IMR-90 (cell line): ENCODE measurements around the gene APMAP. TPM values are rescaled to one million over a fixed set of nuclear protein-coding genes. Genes with fewer than 3 reads are reported as not detected.
A peak's percentile ranks its signal among the peaks of the same experiment; 100 is the strongest.

Source experiments
- ATAC-seq: fragments of 200-7000 bp; cut with Tn5 transposase; 2 replicates; pipeline ENCODE4 v1.9.1; 2020; ENCODE audit warnings: low read depth, mild to moderate bottlenecking, moderate library complexity
- BruUV-seq: library from RNA; stranded (reverse); fragments of 400-500 nt; replicated peaks from 2 replicates; lab custom pipeline; 2021; lab: Mats Ljungman, UMichigan
- CTCF ChIA-PET: fragments of 300-600 bp; formaldehyde crosslinking; extraction: SDS; loops from one replicate; lab custom pipeline; 2021; ENCODE audit warnings: antibody characterized with exemption; lab: Yijun Ruan, JAX
- POLR2A ChIA-PET: fragments of 300-600 bp; sonication (Branson Sonifier 250); formaldehyde crosslinking; loops from one replicate; lab custom pipeline; 2022; ENCODE audit warnings: antibody characterized with exemption; ENCODE audit not compliant: unreplicated experiment; lab: Charles Lee
- DNase-seq: peaks from one replicate; pipeline ENCODE4 v3.0.0; 2013
- H2AFZ ChIP-seq: replicated peaks from 2 replicates; pipeline ENCODE3; 2013; ENCODE audit warnings: low read length, mild to moderate bottlenecking; ENCODE audit not compliant: poor library complexity
- H2AK5ac ChIP-seq: 2 replicates; pipeline ENCODE4 v1.6.1; 2013; ENCODE audit warnings: low read depth, low read length, inconsistent platforms
- H2AK9ac ChIP-seq: replicated peaks from 2 replicates; pipeline ENCODE3; 2013; ENCODE audit warnings: mild to moderate bottlenecking, low read depth, low read length, moderate library complexity; ENCODE audit not compliant: poor library complexity
- H2BK120ac ChIP-seq: 2 replicates; pipeline ENCODE4 v1.6.1; 2013; ENCODE audit warnings: low read depth, low read length, inconsistent platforms
- H2BK15ac ChIP-seq: 3 replicates; pipeline ENCODE4 v1.6.1; 2013; ENCODE audit warnings: low read depth, low read length, inconsistent platforms
- H2BK20ac ChIP-seq: 2 replicates; pipeline ENCODE4 v1.6.1; 2013; ENCODE audit warnings: low read depth, mild to moderate bottlenecking, inconsistent platforms, low read length, moderate library complexity
- H2BK5ac ChIP-seq: 2 replicates; pipeline ENCODE4 v1.6.1; 2013; ENCODE audit warnings: mild to moderate bottlenecking, low read depth, low read length, inconsistent platforms; ENCODE audit not compliant: poor library complexity, severe bottlenecking
- H3K14ac ChIP-seq: replicated peaks from 2 replicates; pipeline ENCODE4 v1.6.1; 2013; ENCODE audit warnings: low read depth, low read length, inconsistent platforms
- H3K18ac ChIP-seq: 2 replicates; pipeline ENCODE4 v1.6.1; 2013; ENCODE audit warnings: low read depth, low read length, control low read depth
- H3K23ac ChIP-seq: 2 replicates; pipeline ENCODE4 v1.6.1; 2013; ENCODE audit warnings: low read depth, low read length, inconsistent platforms
- H3K27ac ChIP-seq: 2 replicates; pipeline ENCODE4 v1.5.1; 2013; ENCODE audit warnings: mild to moderate bottlenecking, control low read depth, low read length; ENCODE audit not compliant: insufficient read depth
- H3K27me3 ChIP-seq: 2 replicates; pipeline ENCODE4 v1.6.1; 2013; ENCODE audit warnings: low read length; ENCODE audit not compliant: control insufficient read depth, insufficient read depth
- H3K36me3 ChIP-seq: 2 replicates; pipeline ENCODE4 v1.6.1; 2013; ENCODE audit warnings: low read length, mixed read lengths; ENCODE audit not compliant: control insufficient read depth, insufficient read depth
- H3K4ac ChIP-seq: 2 replicates; pipeline ENCODE4 v1.6.1; 2013; ENCODE audit warnings: low read depth, low read length, inconsistent platforms
- H3K4me1 ChIP-seq: 2 replicates; pipeline ENCODE4 v1.6.1; 2013; ENCODE audit warnings: low read length, mixed read lengths; ENCODE audit not compliant: control insufficient read depth, insufficient read depth
- H3K4me2 ChIP-seq: 2 replicates; pipeline ENCODE4 v1.6.1; 2013; ENCODE audit warnings: low read depth, mild to moderate bottlenecking, control low read depth, low read length, moderate library complexity
- H3K4me3 ChIP-seq: 2 replicates; pipeline ENCODE4 v1.5.1; 2013; ENCODE audit warnings: low read depth, mild to moderate bottlenecking, control low read depth, low read length, moderate library complexity; ENCODE audit not compliant: insufficient read depth
- H3K56ac ChIP-seq: 2 replicates; pipeline ENCODE4 v1.6.1; 2013; ENCODE audit warnings: low read length, inconsistent platforms; ENCODE audit not compliant: insufficient read depth; ENCODE audit errors: extremely low read depth
- H3K79me1 ChIP-seq, 2 experiments: 2 replicates each; pipeline ENCODE4 v1.6.1; 2013; ENCODE audit warnings: low read length in 2 of 2, inconsistent platforms in 1 of 2, low read depth in 1 of 2
- H3K9ac ChIP-seq: 2 replicates; pipeline ENCODE4 v1.6.1; 2013; ENCODE audit warnings: low read depth, low read length, control low read depth
- H3K9me1 ChIP-seq: 2 replicates; pipeline ENCODE4 v1.6.1; 2013; ENCODE audit warnings: low read length, inconsistent platforms; ENCODE audit not compliant: insufficient read depth
- H3K9me3 ChIP-seq: 2 replicates; pipeline ENCODE4 v1.6.1; 2013; ENCODE audit warnings: low read length; ENCODE audit not compliant: control insufficient read depth, insufficient read depth
- H4K20me1 ChIP-seq: 2 replicates; pipeline ENCODE4 v1.6.1; 2013; ENCODE audit warnings: low read length, inconsistent platforms; ENCODE audit not compliant: insufficient read depth
- H4K5ac ChIP-seq: 2 replicates; pipeline ENCODE4 v1.6.1; 2013; ENCODE audit warnings: mild to moderate bottlenecking, low read depth, low read length, control low read depth
- H4K8ac ChIP-seq, 2 experiments: 2 replicates each; pipeline ENCODE4 v1.6.1; 2013; ENCODE audit warnings: low read depth in 2 of 2, low read length in 2 of 2, control low read depth in 1 of 2, inconsistent platforms in 1 of 2
- H4K91ac ChIP-seq: 2 replicates; pipeline ENCODE4 v1.6.1; 2013; ENCODE audit warnings: low read depth, low read length, inconsistent platforms; ENCODE audit not compliant: insufficient read depth
- BHLHE40 ChIP-seq: fragments of 150-350 bp; IDR thresholded peaks from 2 replicates; pipeline ENCODE4 v1.6.1; 2016; ENCODE audit warnings: mild to moderate bottlenecking, low read depth, low read length
- CEBPB ChIP-seq: IDR thresholded peaks from 2 replicates; pipeline ENCODE4 v1.6.1; 2012; ENCODE audit warnings: low read depth, low read length, improper control_type of control experiment
- CHD1 ChIP-seq: IDR thresholded peaks from 2 replicates; pipeline ENCODE4 v1.6.1; 2012; ENCODE audit warnings: low read depth, low read length, improper control_type of control experiment
- CTCF ChIP-seq: conservative IDR thresholded peaks from 2 replicates; pipeline ENCODE4 v1.5.1; 2012; ENCODE audit warnings: mild to moderate bottlenecking, low read depth, low read length, improper control_type of control experiment
- ELK1 ChIP-seq: fragments of 150-350 bp; IDR thresholded peaks from 2 replicates; pipeline ENCODE4 v1.6.1; 2016; ENCODE audit warnings: low read depth, mild to moderate bottlenecking, low read length, moderate library complexity, borderline replicate concordance
- FOS ChIP-seq: fragments of 150-350 bp; IDR thresholded peaks from 2 replicates; pipeline ENCODE4 v1.6.1; 2016; ENCODE audit warnings: low read depth, low read length
- MAFK ChIP-seq: IDR thresholded peaks from 2 replicates; pipeline ENCODE4 v1.6.1; 2012; ENCODE audit warnings: low read depth, low read length, improper control_type of control experiment
- MAZ ChIP-seq: IDR thresholded peaks from 2 replicates; pipeline ENCODE4 v1.6.1; 2012; ENCODE audit warnings: low read depth, mild to moderate bottlenecking, low read length, improper control_type of control experiment, moderate library complexity, borderline replicate concordance
- MXI1 ChIP-seq: IDR thresholded peaks from 2 replicates; pipeline ENCODE4 v1.6.1; 2012; ENCODE audit warnings: low read depth, mild to moderate bottlenecking, low read length, moderate library complexity, borderline replicate concordance
- NFE2L2 ChIP-seq: fragments of 150-350 bp; IDR thresholded peaks from 2 replicates; pipeline ENCODE4 v1.6.1; 2016; ENCODE audit warnings: low read depth, mild to moderate bottlenecking, low read length
- POLR2A ChIP-seq: IDR thresholded peaks from 2 replicates; pipeline ENCODE4 v1.6.1; 2012; ENCODE audit warnings: mild to moderate bottlenecking, low read depth, low read length
- RAD21 ChIP-seq: IDR thresholded peaks from 2 replicates; pipeline ENCODE4 v1.6.1; 2012; ENCODE audit warnings: low read length, improper control_type of control experiment
- RCOR1 ChIP-seq: IDR thresholded peaks from 2 replicates; pipeline ENCODE4 v1.6.1; 2012; ENCODE audit warnings: mild to moderate bottlenecking, low read length, improper control_type of control experiment; ENCODE audit not compliant: insufficient replicate concordance
- RFX5 ChIP-seq: IDR thresholded peaks from 2 replicates; pipeline ENCODE4 v1.8.0; 2012; ENCODE audit warnings: low read depth, mild to moderate bottlenecking, low read length, moderate library complexity
- SMC3 ChIP-seq: fragments of 150-350 bp; IDR thresholded peaks from 2 replicates; pipeline ENCODE4 v1.6.1; 2016; ENCODE audit warnings: low read depth, mild to moderate bottlenecking, antibody characterized with exemption, low read length, moderate library complexity
- USF2 ChIP-seq: fragments of 150-350 bp; IDR thresholded peaks from 2 replicates; pipeline ENCODE4 v1.6.1; 2017; ENCODE audit warnings: mild to moderate bottlenecking, antibody characterized with exemption, low read length, low read depth
- WGBS, 2 experiments: methylation state at CpG; one replicate each; pipeline versions ENCODE4 v1.1.5 to v1.1.7; 2013; ENCODE audit warnings: missing lambda C conversion rate in 2 of 2; ENCODE audit not compliant: insufficient read length in 1 of 2; ENCODE audit errors: extremely low coverage in 2 of 2; 5-methylcytosine and 5-hydroxymethylcytosine counted together
- dilution Hi-C: fragments of 300-500 bp; cut with HindIII; formaldehyde crosslinking; loops from one replicate; pipeline ENCODE4 v1.14.3; 2018; ENCODE audit warnings: low sequenced_read_pairs; ENCODE audit not compliant: unreplicated experiment
- in situ Hi-C: fragments of 300-500 bp; cut with MboI; formaldehyde crosslinking; loops from 3 replicates; pipeline ENCODE4 v1.14.3; 2019; ENCODE audit warnings: low sequenced_read_pairs, inconsistent platforms, mixed read lengths
- intact Hi-C: fragments of 100-400 bp; cut with micrococcal nuclease; formaldehyde crosslinking; loops from 2 replicates; pipeline ENCODE4 v1.10.0; 2022
- polyA plus RNA-seq, 3 experiments: library from polyadenylated mRNA; depleted of rRNA; stranded (reverse); fragments of >200 nt; gene quantifications; 2 replicates each; pipeline ENCODE4 v1.2.3, GENCODE V29; 2012; ENCODE audit warnings: low replicate concordance in 1 of 3
- total RNA-seq: library from RNA; depleted of rRNA; stranded (reverse); fragments of >200 nt; gene quantifications from 2 replicates; pipeline ENCODE4 v1.2.3, GENCODE V29; 2012

APMAP gene
- total and polyA plus RNA-seq, 2 of the 4 experiments (the other 2 are of a cell fraction), result 67.2 to 88.8 TPM

GRCh38 chr20:24933266-24933908 lies 59.2 kb downstream of the APMAP start:
- POLR2A ChIA-PET, result no interaction called here
- H2AK9ac ChIP-seq, result no peak overlapping the region
- TF ChIP-seq NFE2L2 (no peak), POLR2A (no peak), RFX5 (no peak), CEBPB (no peak), FOS (no peak), MAZ (no peak), BHLHE40 (no peak), ELK1 (no peak), USF2 (no peak), CHD1 (no peak), MAFK (no peak), RAD21 (no peak), CTCF (no peak), SMC3 (no peak), RCOR1 (no peak), MXI1 (no peak)
- no peak overlapping the region for H2BK20ac ChIP-seq
- no peaks in the 10 kb centered on the region; the same call in 1 of the 2 replicates for H3K9me1 ChIP-seq
- H3K9ac ChIP-seq, result no peak overlapping the region
- no peak overlapping the region for H3K56ac ChIP-seq
- H3K4me1 ChIP-seq, result no peaks in the 10 kb centered on the region
- H3K4me3 ChIP-seq, result no peak overlapping the region
- 0 out of 2 replicates have a peak, but pooled peaks cover 2% of the 10 kb centered on the region for H3K27me3 ChIP-seq
- no TSS peak for BruUV-seq
- WGBS, 2 experiments, result no CpG with 5 or more reads among the region's 7 CpGs
- no peak overlapping the region for H4K5ac ChIP-seq
- H3K4me2 ChIP-seq, result no peak overlapping the region
- intact Hi-C loops (no loop called here), dilution Hi-C loops (no loop called here), in situ Hi-C loops (no loop called here)
- no peak overlapping the region for H2AK5ac ChIP-seq
- no peak overlapping the region for H3K23ac ChIP-seq
- DNase-seq (no peak), ATAC-seq (no peak)
- no peaks in the 10 kb centered on the region for H3K79me1 ChIP-seq
- H2BK5ac ChIP-seq, result no peak overlapping the region
- CTCF ChIA-PET, result no interaction called here
- no peaks in the 10 kb centered on the region for H3K9me3 ChIP-seq
- H3K4ac ChIP-seq, result no peak overlapping the region
- no peak overlapping the region for H4K91ac ChIP-seq
- H2AFZ ChIP-seq, result peak overlapping the region; percentile 11
- no peak overlapping the region for H3K27ac ChIP-seq
- H2BK15ac ChIP-seq, result no peak overlapping the region
- no peak overlapping the region for H4K8ac ChIP-seq
- H2BK120ac ChIP-seq, result no peak overlapping the region
- no peaks in the 10 kb centered on the region for H3K36me3 ChIP-seq
- no peak overlapping the region for H3K18ac ChIP-seq
- H4K20me1 ChIP-seq, result no peaks in the 10 kb centered on the region
- H3K14ac ChIP-seq, result no peak overlapping the region
